RPMI8226 (cell line): ENCODE measurements around the gene COL18A1.

Source experiments
- DNase-seq: peaks from one replicate; pipeline ENCODE4 v3.0.0-alpha.2; 2015

The COL18A1 gene

GRCh38 chr21:45457161-45457831 lies 52.3 kb downstream of the COL18A1 start:
- peak; percentile 59 for DNase-seq

GRCh38 chr21:45457832-45458172 lies 52.8 kb downstream of the COL18A1 start:
- no peak for DNase-seq

GRCh38 chr21:45458281-45459170 lies 53.6 kb downstream of the COL18A1 start:
- DNase-seq: no peak

GRCh38 chr21:45459171-45460010 lies 54.4 kb downstream of the COL18A1 start:
- no peak for DNase-seq

- DNase-seq: no peak
These were observed 55.1 kb downstream of the COL18A1 start for GRCh38 chr21:45460011-45460565.

- DNase-seq: no peak
These were observed 55.8 kb downstream of the COL18A1 start for GRCh38 chr21:45460611-45461368.

GRCh38 chr21:45461369-45461750 lies 56.4 kb downstream of the COL18A1 start:
- DNase-seq: no peak

GRCh38 chr21:45461806-45462341 lies 56.9 kb downstream of the COL18A1 start:
- no peak for DNase-seq

GRCh38 chr21:45463871-45464270 lies 58.9 kb downstream of the COL18A1 start:
- peak; percentile 97 for DNase-seq

- peak; percentile 87 for DNase-seq
These were observed 59.3 kb downstream of the COL18A1 start for GRCh38 chr21:45464309-45464708.

- peak; percentile 87 for DNase-seq
These were observed 60.1 kb downstream of the COL18A1 start for GRCh38 chr21:45465105-45465504.

GRCh38 chr21:45465611-45466329 lies 60.8 kb downstream of the COL18A1 start:
- DNase-seq: no peak

GRCh38 chr21:45466330-45467220 lies 61.6 kb downstream of the COL18A1 start:
- DNase-seq: no peak

- peak; percentile 63 for DNase-seq
These were observed 62.3 kb downstream of the COL18A1 start for GRCh38 chr21:45467221-45467779.

- no peak for DNase-seq
These were observed 63.3 kb downstream of the COL18A1 start for GRCh38 chr21:45468051-45468970.

GRCh38 chr21:45468971-45469272 lies 64.0 kb downstream of the COL18A1 start:
- DNase-seq: no peak

- DNase-seq: no peak
These were observed 64.5 kb downstream of the COL18A1 start for GRCh38 chr21:45469273-45470086.

- no peak for DNase-seq
These were observed 65.1 kb downstream of the COL18A1 start for GRCh38 chr21:45470087-45470515.
